ENCODE data around the gene ZNF473.

- TF ChIP-seq CTCF (IDR thresholded peaks at IDR 0.05), result no peak
- TF ChIP-seq EZH2 (IDR thresholded peaks at IDR 0.05), result no peak
- TF ChIP-seq EZH2phosphoT487 (IDR thresholded peaks at IDR 0.05), result no peak
Measured at GRCh38 chr19:50053119-50053518, 27.3 kb downstream of the ZNF473 start.
